H9 (cell line): ENCODE results near the gene DGKD. TPM values are rescaled to one million over a fixed set of nuclear protein-coding genes. Genes with fewer than 3 reads are reported as not detected.

Experiments used
- DNase-seq: peaks from one replicate; pipeline ENCODE4 v3.0.0-alpha.2; 2017
- H2AFZ ChIP-seq: one replicate; pipeline ENCODE4 v1.6.1; 2013; ENCODE audit warnings: mild to moderate bottlenecking, low read length, control low read depth, moderate library complexity
- H2AK5ac ChIP-seq: 2 replicates; pipeline ENCODE4 v1.6.1; 2013; ENCODE audit warnings: low read length, control low read depth, mixed read lengths; ENCODE audit not compliant: insufficient read length
- H2BK120ac ChIP-seq: one replicate; pipeline ENCODE4 v1.6.1; 2013; ENCODE audit warnings: low read depth, mild to moderate bottlenecking, low read length, control low read depth, inconsistent platforms; ENCODE audit not compliant: poor library complexity, severe bottlenecking
- H2BK12ac ChIP-seq: 2 replicates; pipeline ENCODE4 v1.6.1; 2013; ENCODE audit warnings: low read length, control low read depth, mixed read lengths, low read depth; ENCODE audit not compliant: insufficient read length
- H2BK15ac ChIP-seq: 2 replicates; pipeline ENCODE4 v1.6.1; 2013; ENCODE audit warnings: low read depth, low read length, control low read depth
- H2BK20ac ChIP-seq: one replicate; pipeline ENCODE4 v1.6.1; 2013; ENCODE audit warnings: low read depth, mild to moderate bottlenecking, low read length, control low read depth, inconsistent platforms; ENCODE audit not compliant: poor library complexity, severe bottlenecking
- H2BK5ac ChIP-seq: 2 replicates; pipeline ENCODE4 v1.6.1; 2013; ENCODE audit warnings: low read length, control low read depth, mixed read lengths; ENCODE audit not compliant: insufficient read length
- H3K14ac ChIP-seq: 2 replicates; pipeline ENCODE4 v1.6.1; 2013; ENCODE audit warnings: low read length, control low read depth; ENCODE audit not compliant: insufficient read depth
- H3K18ac ChIP-seq: 2 replicates; pipeline ENCODE4 v1.6.1; 2013; ENCODE audit warnings: low read depth, mild to moderate bottlenecking, mixed read lengths, low read length, control low read depth; ENCODE audit not compliant: insufficient read length
- H3K23ac ChIP-seq: 2 replicates; pipeline ENCODE4 v1.6.1; 2013; ENCODE audit warnings: low read length, control low read depth, mixed read lengths, low read depth; ENCODE audit not compliant: insufficient read length
- H3K23me2 ChIP-seq: 2 replicates; pipeline ENCODE4 v1.6.1; 2013; ENCODE audit warnings: low read depth, mild to moderate bottlenecking, mixed read lengths, low read length, control low read depth; ENCODE audit not compliant: insufficient read length, poor library complexity, severe bottlenecking
- H3K27ac ChIP-seq: 2 replicates; pipeline ENCODE4 v1.5.1; 2013; ENCODE audit warnings: low read length, control low read depth, mixed read lengths, low read depth; ENCODE audit not compliant: insufficient read length
- H3K27me3 ChIP-seq: 2 replicates; pipeline ENCODE4 v1.6.1; 2013; ENCODE audit warnings: low read length, control low read depth, inconsistent platforms; ENCODE audit not compliant: insufficient read depth
- H3K4ac ChIP-seq: 2 replicates; pipeline ENCODE4 v1.6.1; 2013; ENCODE audit warnings: low read depth, mild to moderate bottlenecking, control low read depth, inconsistent platforms, low read length, moderate library complexity
- H3K4me1 ChIP-seq: 2 replicates; pipeline ENCODE4 v1.6.1; 2013; ENCODE audit warnings: low read length, control low read depth, inconsistent platforms; ENCODE audit not compliant: insufficient read depth
- H3K4me2 ChIP-seq: 2 replicates; pipeline ENCODE4 v1.6.1; 2013; ENCODE audit warnings: low read length, control low read depth, mixed read lengths; ENCODE audit not compliant: insufficient read length, insufficient read depth
- H3K56ac ChIP-seq: 2 replicates; pipeline ENCODE4 v1.6.1; 2013; ENCODE audit warnings: low read depth, mild to moderate bottlenecking, mixed read lengths, low read length, control low read depth; ENCODE audit not compliant: insufficient read length
- H3K79me1 ChIP-seq: 2 replicates; pipeline ENCODE4 v1.6.1; 2013; ENCODE audit warnings: low read depth, mild to moderate bottlenecking, moderate library complexity, low read length, control low read depth, inconsistent platforms; ENCODE audit not compliant: insufficient read depth, poor library complexity, severe bottlenecking
- H3K79me2 ChIP-seq: 2 replicates; pipeline ENCODE4 v1.6.1; 2013; ENCODE audit warnings: low read length, control low read depth, inconsistent platforms; ENCODE audit not compliant: insufficient read depth
- H3K9ac ChIP-seq: 2 replicates; pipeline ENCODE4 v1.6.1; 2013; ENCODE audit warnings: low read length, control low read depth, mixed read lengths; ENCODE audit not compliant: insufficient read length; ENCODE audit errors: extremely low read depth
- H3K9me3 ChIP-seq: one replicate; pipeline ENCODE4 v1.6.1; 2013; ENCODE audit warnings: low read depth, low read length, inconsistent platforms; ENCODE audit not compliant: control insufficient read depth
- H3T11ph ChIP-seq: one replicate; pipeline ENCODE4 v1.6.1; 2013; ENCODE audit warnings: mild to moderate bottlenecking, low read length, control low read depth, inconsistent platforms
- H4K20me1 ChIP-seq: one replicate; pipeline ENCODE4 v1.6.1; 2013; ENCODE audit not compliant: control insufficient read depth, insufficient read length, insufficient read depth
- H4K5ac ChIP-seq: 2 replicates; pipeline ENCODE4 v1.6.1; 2013; ENCODE audit warnings: low read depth, mild to moderate bottlenecking, mixed read lengths, low read length, control low read depth; ENCODE audit not compliant: insufficient read length
- H4K8ac ChIP-seq: replicated peaks from 2 replicates; pipeline ENCODE4 v1.6.1; 2013; ENCODE audit warnings: low read length, control low read depth, mixed read lengths, low read depth; ENCODE audit not compliant: insufficient read length
- H4K91ac ChIP-seq: 2 replicates; pipeline ENCODE4 v1.6.1; 2013; ENCODE audit warnings: low read depth, mild to moderate bottlenecking, moderate library complexity, mixed read lengths, low read length, control low read depth; ENCODE audit not compliant: insufficient read length
- H3K27ac Mint-ChIP-seq, 3 experiments: 2 replicates in 2 of 3; 3 replicates in 1 of 3; pipeline ENCODE4 v1.8.0; 2020 to 2021; ENCODE audit warnings: mixed read lengths in 3 of 3, mild to moderate bottlenecking in 1 of 3, moderate library complexity in 1 of 3
- H3K27me3 Mint-ChIP-seq: 2 replicates; pipeline ENCODE4 v1.8.0; 2021; ENCODE audit warnings: low read depth, mild to moderate bottlenecking, moderate library complexity, mixed read lengths
- H3K36me3 Mint-ChIP-seq, 3 experiments: 2 replicates in 2 of 3; 3 replicates in 1 of 3; pipeline ENCODE4 v1.8.0; 2020 to 2021; ENCODE audit warnings: low read depth in 3 of 3, mixed read lengths in 3 of 3; ENCODE audit not compliant: insufficient read depth in 1 of 3
- H3K4me1 Mint-ChIP-seq, 2 experiments: 2 replicates each; pipeline ENCODE4 v1.8.0; 2020; ENCODE audit warnings: mixed read lengths in 2 of 2
- H3K4me3 Mint-ChIP-seq, 2 experiments: 2 replicates in 1 of 2; 3 replicates in 1 of 2; pipeline ENCODE4 v1.8.0; 2020 to 2021; ENCODE audit warnings: mild to moderate bottlenecking in 2 of 2, mixed read lengths in 2 of 2, moderate library complexity in 1 of 2
- H3K9me3 Mint-ChIP-seq, 2 experiments: 2 replicates in 1 of 2; 3 replicates in 1 of 2; pipeline ENCODE4 v1.8.0; 2020; ENCODE audit warnings: mild to moderate bottlenecking in 2 of 2, mixed read lengths in 2 of 2, moderate library complexity in 1 of 2
- WGBS: extraction: QIAGEN DNeasy Blood & Tissue Kit; methylation state at CpG from one replicate; pipeline ENCODE4 v1.1.7; 2013; ENCODE audit warnings: missing lambda C conversion rate, low lambda C conversion rate, mixed read lengths; ENCODE audit not compliant: insufficient read length; ENCODE audit errors: extremely low coverage; 5-methylcytosine and 5-hydroxymethylcytosine counted together
- total RNA-seq: library from RNA; stranded (reverse); gene quantifications from 2 replicates; pipeline ENCODE4 v1.2.1, GENCODE V29; 2021
- TF ChIP-seq, protein P1 (sequence below): fragments of 200-600 bp; sonication (generic); conservative IDR thresholded peaks from 3 replicates; pipeline ENCODE4 v1.8.0; 2021; ENCODE audit warnings: antibody characterized with exemption, mild to moderate bottlenecking

DGKD gene
- total RNA-seq, 1 experiment from 2014 or later = 20.7 TPM

DNA sequence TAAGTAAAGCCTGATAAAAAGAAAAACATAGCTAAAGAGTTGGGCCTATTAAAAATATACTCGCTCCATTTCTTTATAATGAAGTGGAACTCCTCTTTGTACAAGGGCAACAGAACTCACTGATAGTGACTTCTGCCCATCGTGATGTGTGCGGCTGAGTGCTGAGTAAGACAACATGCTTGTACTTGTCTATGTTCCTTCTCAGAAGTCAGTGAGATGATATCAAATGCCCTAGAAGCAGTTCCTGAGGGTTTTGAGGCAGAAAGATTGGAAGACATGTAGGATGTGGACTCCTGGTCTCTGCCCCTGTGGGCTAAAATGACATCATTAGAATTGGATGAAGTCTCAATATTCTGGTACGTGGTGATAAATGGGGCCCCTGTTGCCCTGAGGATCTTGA, 138.5 kb downstream of the DGKD start:
- no peak overlapping the region for H3K4me3 Mint-ChIP-seq
- Histone ChIP-seq H4K91ac (no peak overlapping the region), H2BK20ac (no peak overlapping the region), H2BK12ac (no peak overlapping the region), H3K4me2 (no peak overlapping the region), H3K79me1 (no peaks in the 10 kb centered on the region), H3K18ac (no peak overlapping the region), H2AFZ (no peak overlapping the region), H3K4me1 (no peaks in the 10 kb centered on the region), H3K23me2 (no peaks in the 10 kb centered on the region), H3K9me3 (no peaks in the 10 kb centered on the region), H3K79me2 (no peaks in the 10 kb centered on the region), H2BK5ac (no peak overlapping the region), H3K27me3 (no peaks in the 10 kb centered on the region), H3K27ac (no peak overlapping the region), H3K23ac (no peak overlapping the region), H4K20me1 (no peaks in the 10 kb centered on the region), H4K5ac (no peak overlapping the region), H4K8ac (no peak overlapping the region), H3K56ac (no peak overlapping the region), H3K4ac (no peak overlapping the region), H3K14ac (no peak overlapping the region), H3K9ac (no peak overlapping the region), H2BK15ac (no peak overlapping the region), H2AK5ac (no peak overlapping the region), H2BK120ac (no peak overlapping the region), H3T11ph (no peak overlapping the region)
- H3K36me3 Mint-ChIP-seq = no peaks in the 10 kb centered on the region
- H3K27me3 Mint-ChIP-seq = no peaks in the 10 kb centered on the region
- H3K4me1 Mint-ChIP-seq = peaks cover 3 to 7% of the 10 kb centered on the region in 2 experiments; a peak in 3 of 4 replicates
- TF ChIP-seq, protein P1, sequence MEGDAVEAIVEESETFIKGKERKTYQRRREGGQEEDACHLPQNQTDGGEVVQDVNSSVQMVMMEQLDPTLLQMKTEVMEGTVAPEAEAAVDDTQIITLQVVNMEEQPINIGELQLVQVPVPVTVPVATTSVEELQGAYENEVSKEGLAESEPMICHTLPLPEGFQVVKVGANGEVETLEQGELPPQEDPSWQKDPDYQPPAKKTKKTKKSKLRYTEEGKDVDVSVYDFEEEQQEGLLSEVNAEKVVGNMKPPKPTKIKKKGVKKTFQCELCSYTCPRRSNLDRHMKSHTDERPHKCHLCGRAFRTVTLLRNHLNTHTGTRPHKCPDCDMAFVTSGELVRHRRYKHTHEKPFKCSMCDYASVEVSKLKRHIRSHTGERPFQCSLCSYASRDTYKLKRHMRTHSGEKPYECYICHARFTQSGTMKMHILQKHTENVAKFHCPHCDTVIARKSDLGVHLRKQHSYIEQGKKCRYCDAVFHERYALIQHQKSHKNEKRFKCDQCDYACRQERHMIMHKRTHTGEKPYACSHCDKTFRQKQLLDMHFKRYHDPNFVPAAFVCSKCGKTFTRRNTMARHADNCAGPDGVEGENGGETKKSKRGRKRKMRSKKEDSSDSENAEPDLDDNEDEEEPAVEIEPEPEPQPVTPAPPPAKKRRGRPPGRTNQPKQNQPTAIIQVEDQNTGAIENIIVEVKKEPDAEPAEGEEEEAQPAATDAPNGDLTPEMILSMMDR = no peak
- no peak for DNase-seq
- WGBS = no CpG with 5 or more reads among the region's 4 CpGs
- H3K9me3 Mint-ChIP-seq = no peaks in the 10 kb centered on the region
- no peak overlapping the region for H3K27ac Mint-ChIP-seq
